ENCODE data around the gene RIPPLY3.

The RIPPLY3 gene

DNA sequence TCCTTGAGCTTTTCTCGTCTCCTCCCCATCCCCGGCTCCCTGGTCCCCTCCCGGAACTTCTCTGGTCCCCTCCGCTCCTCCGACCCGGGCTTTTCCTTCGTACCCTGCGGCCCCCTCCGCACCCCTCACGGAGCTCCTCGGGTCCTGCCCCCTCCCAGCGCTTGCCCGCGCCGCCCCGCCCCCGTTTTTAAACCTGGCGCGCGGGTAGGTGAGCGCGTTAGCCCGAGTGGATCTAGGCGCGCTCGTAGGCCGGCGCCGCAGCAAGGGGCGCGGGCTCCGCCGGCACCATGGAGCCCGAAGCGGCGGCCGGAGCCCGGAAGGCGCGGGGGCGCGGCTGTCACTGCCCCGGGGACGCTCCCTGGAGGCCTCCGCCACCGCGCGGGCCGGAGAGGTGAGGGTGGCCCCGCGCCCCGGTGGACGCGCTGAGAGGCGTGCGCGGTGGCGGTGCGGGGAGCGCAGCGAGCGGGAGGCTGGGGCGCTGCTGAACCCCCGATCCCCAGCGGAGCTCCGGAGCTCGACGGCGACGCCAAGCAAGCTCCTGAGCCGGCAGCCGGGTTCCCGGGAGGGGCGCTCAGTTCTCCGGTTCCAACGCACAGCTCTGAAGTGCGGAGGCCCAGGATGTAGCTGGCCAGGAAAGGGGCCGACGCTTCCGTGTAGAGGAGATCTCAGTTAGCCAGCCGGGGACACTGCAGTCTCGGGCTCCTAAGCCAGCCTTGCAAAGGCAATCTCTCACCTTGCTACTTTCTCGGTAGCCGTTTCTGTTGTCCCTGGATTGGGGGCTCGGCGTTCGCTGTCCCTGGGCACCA is at the start of gene RIPPLY3:
Gene RIPPLY3, plus strand, starts transcription at position 217 of the 806 bp plus-strand sequence. Its CDS starts 71 bp downstream, at position 288.
- DNase-seq, result peak; percentile 12

GRCh38 chr21:36959020-36959835 is 47.3 kb upstream of the RIPPLY3 start:
- DNase-seq, result no peak

- no peak for DNase-seq
Observed at GRCh38 chr21:36960676-36961284, 45.7 kb upstream of the RIPPLY3 start.

GRCh38 chr21:36962098-36962780 is 44.3 kb upstream of the RIPPLY3 start:
- no peak for DNase-seq

- no peak for DNase-seq
Observed at GRCh38 chr21:36964398-36964797, 42.1 kb upstream of the RIPPLY3 start.

GRCh38 chr21:36964827-36965719 is 41.4 kb upstream of the RIPPLY3 start:
- no peak for DNase-seq

DNA sequence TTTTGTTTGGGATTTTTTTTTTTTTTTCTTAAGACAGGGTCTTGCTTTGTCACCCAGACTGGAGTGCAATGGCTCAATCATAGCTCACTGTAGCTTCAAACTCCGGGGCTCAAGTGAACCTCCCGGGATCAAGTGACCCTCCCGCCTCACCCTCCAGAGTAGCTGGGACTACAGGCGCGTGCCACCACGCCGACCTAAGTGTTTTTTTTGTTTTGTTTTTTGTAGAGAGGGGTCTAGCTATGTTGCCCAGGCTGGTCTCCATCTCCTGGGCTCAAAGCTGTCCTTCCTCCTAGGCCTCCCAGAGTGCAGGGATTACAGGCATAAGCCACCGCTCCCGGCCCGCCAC is 40.8 kb upstream of the RIPPLY3 start:
- no peak for DNase-seq

DNA sequence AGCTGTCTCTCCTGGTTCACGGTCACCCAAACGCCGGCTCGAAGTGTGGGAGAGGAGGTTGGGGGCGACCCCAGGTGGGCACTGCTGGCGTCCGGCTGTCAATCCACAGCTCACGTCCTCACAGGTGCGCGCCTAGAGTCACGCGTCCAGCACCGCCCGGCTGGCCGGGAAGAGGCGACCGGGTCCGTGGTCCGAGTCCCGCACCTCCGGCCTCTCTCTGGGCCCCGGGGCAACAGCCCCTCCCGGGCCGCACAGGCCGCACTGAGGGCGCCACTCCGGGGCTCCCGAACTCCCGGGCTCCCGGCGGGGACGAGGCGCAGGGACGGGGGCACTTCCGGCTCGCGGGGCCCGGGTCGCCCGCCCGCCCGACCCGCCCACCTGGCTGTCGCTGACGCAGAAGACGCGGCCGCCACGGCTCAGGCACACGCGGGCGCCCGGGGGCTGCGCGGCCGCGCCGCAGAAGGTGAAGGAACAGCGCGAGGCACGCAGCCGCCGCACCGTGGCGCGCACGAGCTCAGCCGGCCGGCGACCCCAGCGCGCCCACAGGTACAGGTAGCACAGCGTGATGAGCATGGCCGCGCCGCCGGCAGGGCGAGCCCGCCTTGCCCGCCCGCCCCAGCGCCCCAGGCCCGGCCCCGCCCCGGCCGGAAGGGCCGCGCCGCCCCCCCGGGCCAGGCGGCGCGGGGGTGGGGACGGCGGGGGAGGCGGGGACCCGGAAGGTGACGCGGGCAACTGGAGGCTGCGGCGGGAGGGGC is 40.3 kb upstream of the RIPPLY3 start, which contains the start of gene HLCS:
Gene HLCS, minus strand, starts transcription at position 604 of the 755 bp plus-strand sequence. Its CDS starts 31 bp downstream, at position 573.
- DNase-seq, result peak; percentile 65

GRCh38 chr21:36966821-36967768 is 39.4 kb upstream of the RIPPLY3 start:
- no peak for DNase-seq

DNA sequence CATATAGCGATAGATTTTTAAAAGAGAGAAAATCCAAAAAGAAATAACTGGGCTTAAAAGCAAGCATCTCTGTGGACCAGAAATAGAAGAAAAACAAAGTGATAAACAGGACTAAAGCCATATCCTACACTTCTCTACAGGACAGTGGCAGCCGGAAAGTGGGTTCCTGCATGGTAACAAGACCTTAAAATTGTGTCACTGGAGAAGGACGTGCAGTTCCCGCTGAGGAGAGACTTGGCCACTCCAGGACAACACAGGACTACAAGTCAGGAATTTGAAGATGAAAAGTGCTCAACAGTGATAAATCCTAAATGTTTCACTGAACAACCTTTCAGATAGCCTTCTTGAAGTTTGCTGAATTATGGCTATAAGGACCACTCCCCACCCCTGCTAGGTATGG is 38.1 kb upstream of the RIPPLY3 start:
- DNase-seq, result no peak

DNA sequence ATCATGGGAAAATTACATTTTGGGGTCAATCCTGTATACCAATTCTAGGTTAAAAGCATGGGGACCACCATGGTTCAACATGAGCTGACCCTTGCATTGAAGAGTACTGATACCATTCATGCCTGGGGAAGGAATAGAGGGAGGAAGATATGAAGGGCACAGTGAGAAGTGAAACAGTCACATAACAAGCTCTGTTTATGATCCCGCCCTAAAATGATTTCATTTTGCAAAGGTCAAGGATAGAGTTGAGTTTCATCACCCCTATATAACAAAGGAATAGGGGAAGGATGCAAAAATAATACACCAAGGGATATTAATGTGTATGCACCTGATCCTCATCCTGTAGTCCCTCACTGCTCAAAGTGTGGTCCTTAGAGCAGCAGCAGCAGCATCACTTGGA is 37.5 kb upstream of the RIPPLY3 start:
- no peak for DNase-seq

DNA sequence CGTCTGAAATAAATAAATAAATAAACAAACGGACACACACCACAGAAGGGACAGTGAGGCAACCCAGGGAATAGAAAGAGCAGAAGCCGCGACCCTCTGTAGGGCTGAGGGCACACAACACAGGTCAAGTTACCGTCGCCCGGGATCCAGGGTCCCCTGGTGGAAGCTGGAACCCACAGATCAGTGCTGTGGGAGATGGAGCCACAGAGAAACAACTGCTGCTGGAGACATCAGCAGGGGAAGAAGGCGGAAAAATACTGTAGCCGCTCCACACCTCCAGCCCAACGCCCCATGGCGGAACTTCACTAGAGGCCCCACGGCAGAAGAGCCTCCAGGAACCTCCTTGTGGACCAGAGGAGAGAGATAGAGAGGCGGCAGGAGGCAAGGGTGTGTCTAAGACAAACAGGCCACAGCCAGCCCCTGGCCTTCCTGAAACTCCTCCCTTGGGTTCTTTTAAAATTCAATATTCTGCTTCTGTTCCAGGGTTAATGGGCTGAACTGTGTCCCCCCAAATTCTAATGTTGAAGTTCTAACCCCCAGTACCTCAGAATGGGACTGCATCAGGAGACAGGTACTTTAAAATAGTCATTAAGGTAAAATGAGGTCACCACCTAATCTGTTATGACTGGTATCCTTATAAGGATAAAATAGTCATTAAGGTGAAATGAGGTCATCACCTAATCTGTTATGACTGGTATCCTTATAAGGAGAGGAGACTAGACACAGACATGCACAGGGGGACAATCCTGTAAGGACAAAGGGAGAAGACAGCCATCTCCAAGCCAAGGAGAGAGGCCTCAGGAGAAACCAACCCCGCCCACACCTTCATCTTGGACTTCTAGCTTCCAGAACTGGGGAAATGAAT is 32.3 kb upstream of the RIPPLY3 start:
- no peak for DNase-seq

- no peak for DNase-seq
Observed at GRCh38 chr21:36974851-36975192, 31.7 kb upstream of the RIPPLY3 start.

DNA sequence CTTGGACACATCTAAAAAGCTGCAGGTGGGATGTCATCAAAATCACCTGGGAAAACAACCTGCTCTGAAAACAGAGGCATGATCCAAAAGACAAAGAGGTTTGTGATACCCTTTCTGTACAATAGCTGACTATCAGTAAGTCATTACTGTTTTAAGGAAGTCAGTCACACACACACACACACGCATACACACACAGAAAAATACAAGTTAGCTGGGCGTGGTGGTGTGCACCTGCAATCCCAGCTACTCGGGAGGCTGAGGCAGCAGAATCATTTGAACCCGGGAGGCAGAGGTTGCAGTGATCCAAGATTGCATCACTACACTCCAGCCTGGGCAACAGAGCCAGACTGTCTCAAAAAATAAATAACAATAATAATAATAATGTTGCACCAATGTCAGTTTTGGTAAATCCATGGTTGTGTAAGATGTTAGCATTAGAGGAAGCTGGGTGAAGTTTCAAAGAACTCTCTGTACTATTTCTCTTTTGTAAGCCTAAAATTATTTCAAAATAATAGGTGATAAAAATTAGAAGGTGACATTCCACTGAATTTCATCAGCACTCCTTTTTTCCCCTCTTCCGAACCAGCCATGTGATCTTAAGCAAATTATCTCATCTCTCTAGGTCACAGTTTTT is 30.2 kb upstream of the RIPPLY3 start:
- no peak for DNase-seq

- peak; percentile 81 for DNase-seq
Observed at GRCh38 chr21:36976882-36977651, 29.4 kb upstream of the RIPPLY3 start.

DNA sequence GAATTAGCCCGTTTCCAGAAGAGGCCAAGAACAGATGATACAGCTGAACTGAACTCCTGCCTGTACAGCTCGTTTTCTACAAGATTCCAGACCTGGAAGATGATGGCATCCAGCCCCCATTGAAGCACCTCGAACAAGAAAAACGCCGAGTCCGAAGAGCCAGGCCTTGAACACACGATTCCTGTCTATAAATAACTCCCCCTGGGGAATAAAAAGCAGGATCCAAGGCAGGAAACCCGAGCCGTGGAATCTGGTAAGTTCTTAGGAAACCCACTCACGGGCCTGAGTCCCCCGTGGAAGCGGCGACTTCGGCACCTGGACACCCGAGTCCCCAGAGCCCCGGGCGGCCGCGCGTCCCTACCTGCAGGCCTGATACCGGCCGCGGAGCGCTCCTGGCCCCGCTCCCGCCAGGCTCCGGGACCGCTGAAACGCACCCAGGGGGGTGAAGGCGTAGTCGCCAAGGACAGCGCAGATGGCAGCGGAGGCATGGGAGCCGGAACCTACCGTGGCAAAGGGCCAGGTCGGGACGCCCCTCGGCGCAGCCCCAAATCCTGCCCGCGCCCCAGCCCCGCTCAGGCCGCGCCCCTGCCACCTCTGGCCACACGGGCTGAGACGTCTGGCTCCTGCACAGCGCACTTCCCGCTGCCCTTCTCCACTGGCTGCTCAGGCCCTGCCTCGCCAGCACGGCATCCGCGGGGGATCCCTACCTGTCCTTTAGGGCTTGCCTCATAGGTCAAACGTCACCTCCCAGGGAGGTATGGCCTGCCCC is 26.0 kb upstream of the RIPPLY3 start:
- peak; percentile 52 for DNase-seq

GRCh38 chr21:36981049-36981391 is 25.5 kb upstream of the RIPPLY3 start:
- DNase-seq, result no peak
